RWPE2 (cell line): ENCODE measurements around the gene CAV1.
A peak's percentile ranks its signal among the peaks of the same experiment; 100 is the strongest.

ENCODE experiments used
- ATAC-seq: fragments of 200-7000 bp; cut with Tn5 transposase; 3 replicates; pipeline ENCODE4 v1.9.1; 2021; ENCODE audit warnings: low read depth
- DNase-seq: peaks from one replicate; pipeline ENCODE4 v3.0.0-alpha.2; 2020; ENCODE audit warnings: low spot score
- H3K27ac ChIP-seq: fragments of 450-650 bp; 2 replicates; pipeline ENCODE4 v1.5.1; 2017; ENCODE audit warnings: mild to moderate bottlenecking; ENCODE audit not compliant: poor library complexity, severe bottlenecking
- H3K27me3 ChIP-seq: fragments of 250-450 bp; sonication (Bioruptor Pico); 2 replicates; pipeline ENCODE4 v1.5.1; 2021; ENCODE audit warnings: mild to moderate bottlenecking, moderate library complexity; ENCODE audit not compliant: insufficient read depth, poor library complexity, severe bottlenecking
- H3K36me3 ChIP-seq: fragments of 250-450 bp; sonication (Bioruptor Pico); 2 replicates; pipeline ENCODE4 v1.5.1; 2020; ENCODE audit warnings: low read depth, mild to moderate bottlenecking, moderate library complexity
- H3K4me1 ChIP-seq: fragments of 250-450 bp; sonication (Bioruptor Pico); 2 replicates; pipeline ENCODE4 v1.5.1; 2021; ENCODE audit warnings: mild to moderate bottlenecking, moderate library complexity; ENCODE audit not compliant: insufficient read depth, poor library complexity, severe bottlenecking
- H3K4me3 ChIP-seq: fragments of 250-450 bp; sonication (Bioruptor Pico); 2 replicates; pipeline ENCODE4 v1.5.1; 2021; ENCODE audit warnings: mild to moderate bottlenecking, moderate library complexity; ENCODE audit not compliant: severe bottlenecking
- H3K9me3 ChIP-seq: fragments of 250-450 bp; sonication (Bioruptor Pico); 2 replicates; pipeline ENCODE4 v1.5.1; 2021; ENCODE audit warnings: mild to moderate bottlenecking, moderate library complexity; ENCODE audit not compliant: severe bottlenecking
- TF ChIP-seq, protein P1 (sequence below): fragments of 450-650 bp; IDR thresholded peaks from one replicate; pipeline ENCODE4 v1.5.1; 2017; ENCODE audit warnings: mild to moderate bottlenecking, moderate library complexity; ENCODE audit not compliant: poor library complexity, severe bottlenecking

CAV1 gene

DNA sequence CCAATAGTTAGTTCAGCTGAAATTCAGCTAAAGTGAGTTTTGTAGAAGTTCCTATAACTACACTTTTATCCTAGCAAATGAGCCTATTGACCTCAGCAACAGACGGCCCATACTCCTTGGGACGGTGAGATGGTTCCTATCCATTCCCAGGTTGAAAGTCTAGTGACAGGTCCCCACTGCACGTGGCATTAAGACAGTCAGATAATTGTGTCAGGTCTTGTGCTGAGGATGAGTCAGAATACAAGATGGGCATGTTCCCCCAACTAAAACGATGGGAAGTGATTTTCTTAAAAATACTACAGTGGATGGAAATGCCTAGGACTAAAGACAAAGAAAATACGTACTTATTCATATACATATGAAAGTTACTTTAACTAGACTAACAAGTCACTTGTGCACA is 2.1 kb downstream of the CAV1 start:
- no peaks in the 10 kb centered on the region for H3K27me3 ChIP-seq
- peak overlapping the region; percentile 99 for H3K27ac ChIP-seq
- H3K36me3 ChIP-seq: peaks cover 66% of the 10 kb centered on the region
- TF ChIP-seq, protein P1, sequence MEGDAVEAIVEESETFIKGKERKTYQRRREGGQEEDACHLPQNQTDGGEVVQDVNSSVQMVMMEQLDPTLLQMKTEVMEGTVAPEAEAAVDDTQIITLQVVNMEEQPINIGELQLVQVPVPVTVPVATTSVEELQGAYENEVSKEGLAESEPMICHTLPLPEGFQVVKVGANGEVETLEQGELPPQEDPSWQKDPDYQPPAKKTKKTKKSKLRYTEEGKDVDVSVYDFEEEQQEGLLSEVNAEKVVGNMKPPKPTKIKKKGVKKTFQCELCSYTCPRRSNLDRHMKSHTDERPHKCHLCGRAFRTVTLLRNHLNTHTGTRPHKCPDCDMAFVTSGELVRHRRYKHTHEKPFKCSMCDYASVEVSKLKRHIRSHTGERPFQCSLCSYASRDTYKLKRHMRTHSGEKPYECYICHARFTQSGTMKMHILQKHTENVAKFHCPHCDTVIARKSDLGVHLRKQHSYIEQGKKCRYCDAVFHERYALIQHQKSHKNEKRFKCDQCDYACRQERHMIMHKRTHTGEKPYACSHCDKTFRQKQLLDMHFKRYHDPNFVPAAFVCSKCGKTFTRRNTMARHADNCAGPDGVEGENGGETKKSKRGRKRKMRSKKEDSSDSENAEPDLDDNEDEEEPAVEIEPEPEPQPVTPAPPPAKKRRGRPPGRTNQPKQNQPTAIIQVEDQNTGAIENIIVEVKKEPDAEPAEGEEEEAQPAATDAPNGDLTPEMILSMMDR: no peak
- H3K9me3 ChIP-seq: no peaks in the 10 kb centered on the region
- DNase-seq: no peak
- H3K4me3 ChIP-seq: peak overlapping the region; percentile 56
- peaks cover 61% of the 10 kb centered on the region for H3K4me1 ChIP-seq
- ATAC-seq: no peak

- H3K9me3 ChIP-seq: no peaks in the 10 kb centered on the region
- no peaks in the 10 kb centered on the region for H3K27me3 ChIP-seq
- H3K27ac ChIP-seq: peak overlapping the region; percentile 99
- peak overlapping the region; percentile 56 for H3K4me3 ChIP-seq
- ATAC-seq (no peak), DNase-seq (no peak)
- H3K36me3 ChIP-seq: peaks cover 72% of the 10 kb centered on the region
- peaks cover 61% of the 10 kb centered on the region for H3K4me1 ChIP-seq
- TF ChIP-seq, protein P1: no peak
These were observed 2.7 kb downstream of the CAV1 start for GRCh38 chr7:116527521-116527920.

GRCh38 chr7:116528008-116528789 is 3.4 kb downstream of the CAV1 start:
- Histone ChIP-seq H3K27me3 (no peaks in the 10 kb centered on the region), H3K4me1 (peaks cover 59% of the 10 kb centered on the region), H3K9me3 (no peaks in the 10 kb centered on the region), H3K27ac (peak overlapping the region; percentile 99), H3K4me3 (peak overlapping the region; percentile 56), H3K36me3 (peaks cover 79% of the 10 kb centered on the region)
- peak; percentile 70 for DNase-seq
- ATAC-seq: peak; percentile 53
- TF ChIP-seq, protein P1: no peak

DNA sequence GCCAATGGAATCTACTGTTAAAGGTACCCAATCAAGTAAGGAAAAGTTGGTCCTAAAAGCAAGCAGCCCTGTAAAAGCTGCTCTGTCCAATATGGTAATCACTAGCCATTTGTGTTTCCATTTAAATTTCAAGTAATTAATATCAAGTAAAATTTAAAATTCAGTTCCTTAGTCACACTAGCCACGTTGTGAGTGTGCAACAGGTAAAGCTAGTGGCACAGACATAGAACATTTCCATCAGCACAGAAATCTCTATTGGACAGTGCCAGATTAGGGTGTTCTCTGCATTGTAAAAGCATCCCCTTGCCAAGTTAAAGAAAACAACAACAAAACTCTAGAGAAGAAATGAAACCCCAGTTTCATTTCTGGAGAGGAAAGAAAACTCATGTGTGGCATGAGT is 4.4 kb downstream of the CAV1 start:
- peak overlapping the region; percentile 4 for H3K4me3 ChIP-seq
- no peaks in the 10 kb centered on the region for H3K27me3 ChIP-seq
- peaks cover 55% of the 10 kb centered on the region for H3K4me1 ChIP-seq
- no peak for ATAC-seq
- H3K9me3 ChIP-seq: no peaks in the 10 kb centered on the region
- peaks cover 87% of the 10 kb centered on the region for H3K36me3 ChIP-seq
- no peak for DNase-seq
- peak overlapping the region; percentile 99 for H3K27ac ChIP-seq
- TF ChIP-seq, protein P1: no peak
